ENCODE results near the gene EPN2.

The EPN2 gene

GRCh38 chr17:19335951-19336631 is 98.9 kb downstream of the EPN2 start:
- TF ChIP-seq FOXP2 (optimal IDR thresholded peaks at IDR 0.05; ENCODE audit: borderline replicate concordance, extremely low read depth, extremely low read length, insufficient read depth): no peak
- TF ChIP-seq TAF1 (IDR thresholded peaks at IDR 0.05; ENCODE audit: borderline replicate concordance, insufficient read depth, low read length): no peak
- no peak for TF ChIP-seq POLR2AphosphoS5 (IDR thresholded peaks at IDR 0.05; ENCODE audit: low read depth, low read length)
- TF ChIP-seq SIN3A (IDR thresholded peaks at IDR 0.05; ENCODE audit: borderline replicate concordance, insufficient read depth, low read length): no peak
- no peak for TF ChIP-seq REST (IDR thresholded peaks at IDR 0.05; ENCODE audit: insufficient read depth in 1 of 2, low read depth in 2 of 2, low read length in 2 of 2)

- TF ChIP-seq REST (IDR thresholded peaks at IDR 0.05; ENCODE audit: insufficient read depth in 1 of 2, low read depth in 2 of 2, low read length in 2 of 2): no peak
- TF ChIP-seq FOXP2 (optimal IDR thresholded peaks at IDR 0.05; ENCODE audit: borderline replicate concordance, extremely low read depth, extremely low read length, insufficient read depth): peak; percentile 20
Observed at GRCh38 chr17:19336938-19337711, 100.0 kb downstream of the EPN2 start.

GRCh38 chr17:19337712-19338023 is 100.5 kb downstream of the EPN2 start:
- TF ChIP-seq FOXP2 (optimal IDR thresholded peaks at IDR 0.05; ENCODE audit: borderline replicate concordance, extremely low read depth, extremely low read length, insufficient read depth) (no peak), SIN3A (IDR thresholded peaks at IDR 0.05; ENCODE audit: borderline replicate concordance, insufficient read depth, low read length) (no peak), TAF1 (IDR thresholded peaks at IDR 0.05; ENCODE audit: borderline replicate concordance, insufficient read depth, low read length) (no peak), REST (IDR thresholded peaks at IDR 0.05; ENCODE audit: insufficient read depth in 1 of 2, low read depth in 2 of 2, low read length in 2 of 2) (no peak), POLR2AphosphoS5 (IDR thresholded peaks at IDR 0.05; ENCODE audit: low read depth, low read length) (no peak)

GRCh38 chr17:19338031-19338990 is 101.1 kb downstream of the EPN2 start:
- TF ChIP-seq REST (IDR thresholded peaks at IDR 0.05; ENCODE audit: insufficient read depth in 1 of 2, low read depth in 2 of 2, low read length in 2 of 2) (no peak), POLR2AphosphoS5 (IDR thresholded peaks at IDR 0.05; ENCODE audit: low read depth, low read length) (no peak), FOXP2 (optimal IDR thresholded peaks at IDR 0.05; ENCODE audit: borderline replicate concordance, extremely low read depth, extremely low read length, insufficient read depth) (no peak), TAF1 (IDR thresholded peaks at IDR 0.05; ENCODE audit: borderline replicate concordance, insufficient read depth, low read length) (no peak), SIN3A (IDR thresholded peaks at IDR 0.05; ENCODE audit: borderline replicate concordance, insufficient read depth, low read length) (no peak)
